ENCODE data around the gene SPOCK1.
"Not testable (repeated sequence)": the region's sequence is repeated elsewhere in the genome, so short reads cannot be mapped to it uniquely, and the experiment has no call there.

SPOCK1 gene

GRCh38 chr5:137393196-137393993 lies 105.7 kb downstream of the SPOCK1 start:
- DNase-seq, result no peak

- no peak for DNase-seq
Measured at GRCh38 chr5:137392261-137392660, 106.9 kb downstream of the SPOCK1 start.

GRCh38 chr5:137391044-137391443 lies 108.1 kb downstream of the SPOCK1 start:
- DNase-seq, result not testable (repeated sequence)

GRCh38 chr5:137389042-137389441 lies 110.1 kb downstream of the SPOCK1 start:
- DNase-seq, result no peak

GRCh38 chr5:137385064-137385463 lies 114.1 kb downstream of the SPOCK1 start:
- no peak for DNase-seq

- no peak for DNase-seq
Measured at GRCh38 chr5:137383909-137384308, 115.2 kb downstream of the SPOCK1 start.

- no peak for DNase-seq
Measured at GRCh38 chr5:137381555-137381954, 117.6 kb downstream of the SPOCK1 start.

GRCh38 chr5:137379555-137380286 lies 119.4 kb downstream of the SPOCK1 start:
- DNase-seq, result no peak

- DNase-seq, result no peak
Measured at GRCh38 chr5:137375741-137376526, 123.2 kb downstream of the SPOCK1 start.

- no peak for DNase-seq
Measured at GRCh38 chr5:137374110-137374714, 124.9 kb downstream of the SPOCK1 start.

GRCh38 chr5:137372773-137373160 lies 126.4 kb downstream of the SPOCK1 start:
- no peak for DNase-seq

GRCh38 chr5:137372016-137372772 lies 126.9 kb downstream of the SPOCK1 start:
- DNase-seq, result no peak

- DNase-seq, result no peak
Measured at GRCh38 chr5:137370096-137371071, 128.7 kb downstream of the SPOCK1 start.

GRCh38 chr5:137368651-137369050 lies 130.5 kb downstream of the SPOCK1 start:
- no peak for DNase-seq

- DNase-seq, result no peak
Measured at GRCh38 chr5:137367951-137368350, 131.2 kb downstream of the SPOCK1 start.

- DNase-seq, result no peak
Measured at GRCh38 chr5:137366526-137366925, 132.6 kb downstream of the SPOCK1 start.

GRCh38 chr5:137365126-137365865 lies 133.8 kb downstream of the SPOCK1 start:
- DNase-seq, result no peak

- DNase-seq, result no peak
Measured at GRCh38 chr5:137361280-137361679, 137.8 kb downstream of the SPOCK1 start.

- no peak for DNase-seq
Measured at GRCh38 chr5:137360607-137361006, 138.5 kb downstream of the SPOCK1 start.

- no peak for DNase-seq
Measured at GRCh38 chr5:137359941-137360340, 139.2 kb downstream of the SPOCK1 start.

All from CD4-positive, alpha-beta T cell treated with Interleukin-10 for 1 hour (primary cell).